Measurements from ENCODE around the gene PDE4A. TPM values are rescaled to one million over a fixed set of nuclear protein-coding genes. Genes with fewer than 3 reads are reported as not detected.

The PDE4A gene
- total and polyA plus RNA-seq, 2 of the 13 experiments (the other 11 are each of a cell fraction or from before 2014, with no cell fraction given) = 1.1 to 4.1 TPM

DNA sequence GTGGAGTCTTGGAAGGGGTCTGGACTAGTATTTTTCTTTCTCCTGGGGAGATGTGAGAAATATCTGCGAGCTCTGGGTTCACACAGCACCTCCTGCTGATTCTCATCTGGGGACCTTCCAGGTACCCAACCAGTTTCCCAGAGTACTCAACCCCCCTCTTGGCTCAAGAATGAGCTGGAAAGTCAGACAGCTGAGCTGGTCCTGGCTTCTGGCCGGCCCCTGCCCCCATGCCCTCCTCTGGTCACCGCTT lies 2.2 kb upstream of the PDE4A start:
- in situ Hi-C loops (cut with HindIII; ENCODE audit: extremely low pct_ligation_motif_present, low pct_unique_long_range_greater_than_20kb) (no loop called here), intact Hi-C loops (cut with micrococcal nuclease; ENCODE audit: unreplicated experiment) (no loop called here)
- ChIA-PET CTCF (ENCODE audit: low intra/inter-chr PET ratio, low total read pairs) (interaction anchor here (3.1 kb wide), 1 partner anchor 14 kb away, joined by 37 read pairs; the partner anchor contains the start of gene CDC37), POLR2A (interaction anchor here (1.0 to 1.2 kb wide), 2 partner anchors 15 to 147 kb away, joined by 3 read pairs; partner anchors contain the start of genes CDC37 and ICAM1)
- Histone ChIP-seq H3K9me3 (ENCODE audit: low read length) (peaks cover 4% of the 10 kb centered on the region; the same call in 1 of the 2 replicates), H3K4me3 (replicated peaks in 1 of 3; ENCODE audit: insufficient read depth in 1 of 3, low read depth in 2 of 3, low read length in 3 of 3) (no peak overlapping the region), H3K36me3 (replicated peaks in 1 of 2; ENCODE audit: control insufficient read depth in 1 of 2, insufficient read depth in 2 of 2, low read length in 2 of 2) (no peaks in the 10 kb centered on the region), H4K20me1 (ENCODE audit: insufficient read depth, low read length) (no peaks in the 10 kb centered on the region; the same call in 1 of the 2 replicates), H3K4me1 (ENCODE audit: insufficient read depth, low read length) (peaks cover 39% of the 10 kb centered on the region), H3K9ac (ENCODE audit: insufficient read depth, low read depth, low read length) (no peak overlapping the region), H3K27ac (ENCODE audit: extremely low read length, insufficient read depth, low read length) (no peak overlapping the region), H3K4me2 (ENCODE audit: low read depth, low read length) (no peak overlapping the region), H3K79me2 (ENCODE audit: insufficient read depth, low read length) (no peaks in the 10 kb centered on the region), H3K27me3 (ENCODE audit: control insufficient read depth in 1 of 2, insufficient read depth in 2 of 2, low read length in 2 of 2) (peaks cover 18 to 56% of the 10 kb centered on the region in 2 experiments), H2AFZ (ENCODE audit: low read length) (no peak overlapping the region)
- no peak for FAIRE-seq
- TF ChIP-seq SSRP1 (CRISPR knock-in tag; IDR thresholded peaks at IDR 0.05) (no peak), TBX3 (IDR thresholded peaks at IDR 0.05; ENCODE audit: borderline replicate concordance) (no peak), PCBP2 (optimal IDR thresholded peaks at IDR 0.05; ENCODE audit: low read depth, low read length, poor library complexity, severe bottlenecking) (no peak), CAMTA2 (CRISPR knock-in tag; IDR thresholded peaks at IDR 0.05; ENCODE audit: borderline replicate concordance) (no peak), SNAPC2 (CRISPR knock-in tag; IDR thresholded peaks at IDR 0.05) (no peak), PTBP1 (IDR thresholded peaks at IDR 0.05; ENCODE audit: low read depth, low read length, poor library complexity, severe bottlenecking) (no peak)
- WGBS (ENCODE audit: low lambda C conversion rate) = 7% methylated on average over 3 of the region's 3 CpGs
- no peak for DNase-seq (ENCODE audit: low spot score)
- no TSS peak for BruUV-seq (replicated peaks)
- ATAC-seq = no peak

- TF ChIP-seq, protein P1, sequence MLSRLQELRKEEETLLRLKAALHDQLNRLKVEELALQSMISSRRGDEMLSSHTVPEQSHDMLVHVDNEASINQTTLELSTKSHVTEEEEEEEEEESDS (CRISPR knock-in tag; IDR thresholded peaks at IDR 0.05; ENCODE audit: borderline replicate concordance) = no peak
- TF ChIP-seq EZH2 (conservative IDR thresholded peaks at IDR 0.05; ENCODE audit: low read depth, low read length) = peak; percentile 88; the same call in 1 of the 2 replicates
- no peaks in the 10 kb centered on the region; the same call in 1 of the 2 replicates for H4K20me1 ChIP-seq (ENCODE audit: insufficient read depth, low read length)
- no TSS peak for BruUV-seq (replicated peaks)
- peaks cover 4% of the 10 kb centered on the region; the same call in 1 of the 2 replicates for H3K9me3 ChIP-seq (ENCODE audit: low read length)
- ChIA-PET CTCF (ENCODE audit: low intra/inter-chr PET ratio, low total read pairs) (interaction anchor here (3.1 kb wide), 1 partner anchor 15 kb away, joined by 37 read pairs; the partner anchor contains the start of gene CDC37), POLR2A (interaction anchor here (1.0 to 1.2 kb wide), 2 partner anchors 15 to 148 kb away, joined by 3 read pairs; partner anchors contain the start of genes CDC37 and ICAM1)
- WGBS (ENCODE audit: low lambda C conversion rate) = 8% methylated on average over 32 of the region's 32 CpGs
- peaks cover 18 to 56% of the 10 kb centered on the region in 2 experiments for H3K27me3 ChIP-seq (ENCODE audit: control insufficient read depth in 1 of 2, insufficient read depth in 2 of 2, low read length in 2 of 2)
- intact Hi-C loops (cut with micrococcal nuclease; ENCODE audit: unreplicated experiment) (no loop called here), in situ Hi-C loops (cut with HindIII; ENCODE audit: extremely low pct_ligation_motif_present, low pct_unique_long_range_greater_than_20kb) (no loop called here)
- H3K27ac ChIP-seq (ENCODE audit: extremely low read length, insufficient read depth, low read length) = no peak overlapping the region
- H3K36me3 ChIP-seq (replicated peaks in 1 of 2; ENCODE audit: control insufficient read depth in 1 of 2, insufficient read depth in 2 of 2, low read length in 2 of 2) = no peaks in the 10 kb centered on the region
- FAIRE-seq = no peak
- H2AFZ ChIP-seq (ENCODE audit: low read length) = no peak overlapping the region
- H3K79me2 ChIP-seq (ENCODE audit: insufficient read depth, low read length) = no peaks in the 10 kb centered on the region
- DNase-seq (ENCODE audit: low spot score) = no peak
- no peak overlapping the region for H3K4me2 ChIP-seq (ENCODE audit: low read depth, low read length)
- ATAC-seq = no peak
- peaks cover 39% of the 10 kb centered on the region for H3K4me1 ChIP-seq (ENCODE audit: insufficient read depth, low read length)
- H3K9ac ChIP-seq (ENCODE audit: insufficient read depth, low read depth, low read length) = no peak overlapping the region
- no peak overlapping the region for H3K4me3 ChIP-seq (replicated peaks in 1 of 3; ENCODE audit: insufficient read depth in 1 of 3, low read depth in 2 of 3, low read length in 3 of 3)
Observed at GRCh38 chr19:10418485-10419199, 1.7 kb upstream of the PDE4A start.
